Mucosa of descending colon (tissue), 3 donors: Measurements from ENCODE around the gene DLEC1. TPM values are rescaled to one million over a fixed set of nuclear protein-coding genes. Genes with fewer than 3 reads are reported as not detected.

ENCODE experiments used
- ATAC-seq: fragments of 200-7000 bp; cut with Tn5 transposase; one replicate; pipeline ENCODE4 v1.9.1; 2020; ENCODE audit warnings: mild to moderate bottlenecking, moderate library complexity
- DNase-seq, 3 donors: peaks; one replicate each; pipeline ENCODE4 v3.0.0-alpha.2; 2020
- H3K36me3 ChIP-seq: fragments of 200-600 bp; one replicate; pipeline ENCODE4 v1.8.0; 2021; ENCODE audit warnings: low read depth, mild to moderate bottlenecking
- H3K4me1 ChIP-seq: fragments of 200-600 bp; one replicate; pipeline ENCODE4 v1.8.0; 2021; ENCODE audit warnings: low read depth, mild to moderate bottlenecking
- H3K4me3 ChIP-seq: fragments of 200-600 bp; one replicate; pipeline ENCODE4 v1.8.0; 2021; ENCODE audit warnings: mild to moderate bottlenecking
- H3K9me3 ChIP-seq: fragments of 200-600 bp; one replicate; pipeline ENCODE4 v1.8.0; 2021; ENCODE audit warnings: mild to moderate bottlenecking
- CTCF ChIP-seq: fragments of 200-600 bp; IDR thresholded peaks from one replicate; pipeline ENCODE4 v1.8.0; 2022; ENCODE audit warnings: antibody characterized with exemption, mild to moderate bottlenecking
- intact Hi-C, 2 donors: fragments of 100-400 bp; cut with DNase I in 1 of 2; cut with micrococcal nuclease in 1 of 2; formaldehyde crosslinking; loops; one replicate each; pipeline versions ENCODE4 v1.11.0 to v1.11.1; 2022; cut with DNase I, micrococcal nuclease
- total RNA-seq, 3 donors: library from RNA; stranded (reverse); fragmentation: NEBNext Ultra II Directional in 2 of 3; extraction: Animal tissue kit (Norgen Biotek cat#: 25700) in 2 of 3; gene quantifications; one replicate each; pipeline versions ENCODE4 v1.2.1 to v1.2.4, GENCODE V29; 2021 to 2023
- donor health status: DM: no; HTN: no; CAD: no; lungs with moderate emphysema.
- donor health status: DM: no; HTN: no; CAD: no.
- donor health status: DM: no; HTN: yes; CAD: no.

Gene DLEC1
- total RNA-seq, 3 donors from 2014 or later: 0.73 to 1.7 (median 1.5) TPM

GRCh38 chr3:37991823-37992222 lies 47.2 kb upstream of the DLEC1 start:
- no peak overlapping the region for H3K4me3 ChIP-seq
- no peak for ATAC-seq

GRCh38 chr3:37992271-37993066 lies 46.5 kb upstream of the DLEC1 start:
- peaks cover 38% of the 10 kb centered on the region for H3K4me1 ChIP-seq
- no peak overlapping the region for H3K4me3 ChIP-seq
- H3K36me3 ChIP-seq: no peaks in the 10 kb centered on the region
- DNase-seq (peak; percentile 65 to 86 (median 78)), ATAC-seq (peak; percentile 68)
- no peak for TF ChIP-seq CTCF
- intact Hi-C loops: no loop called here
- H3K9me3 ChIP-seq: no peaks in the 10 kb centered on the region

More at GRCh38 chr3:37991823-37992222, 47.2 kb upstream of the DLEC1 start:
- peak in 2 of 3 donors; percentile 46 to 56 for DNase-seq
- intact Hi-C loops: no loop called here
- Histone ChIP-seq H3K9me3 (no peaks in the 10 kb centered on the region), H3K4me1 (peaks cover 36% of the 10 kb centered on the region), H3K36me3 (no peaks in the 10 kb centered on the region)
- TF ChIP-seq CTCF: no peak

GRCh38 chr3:37993067-37993455 lies 45.9 kb upstream of the DLEC1 start:
- no peaks in the 10 kb centered on the region for H3K9me3 ChIP-seq
- H3K4me1 ChIP-seq: peaks cover 37% of the 10 kb centered on the region
- no peak for ATAC-seq
- peak in 2 of 3 donors; percentile 14 to 41 for DNase-seq
- no peaks in the 10 kb centered on the region for H3K36me3 ChIP-seq
- TF ChIP-seq CTCF: no peak
- no peak overlapping the region for H3K4me3 ChIP-seq
- intact Hi-C loops: no loop called here

- intact Hi-C loops: no loop called here
- Histone ChIP-seq H3K4me1 (peaks cover 41% of the 10 kb centered on the region), H3K4me3 (no peak overlapping the region), H3K36me3 (no peaks in the 10 kb centered on the region), H3K9me3 (no peaks in the 10 kb centered on the region)
- no peak for TF ChIP-seq CTCF
- DNase-seq (no peak), ATAC-seq (no peak)
These were observed 45.6 kb upstream of the DLEC1 start for GRCh38 chr3:37993460-37993819.

GRCh38 chr3:37993820-37994638 lies 45.0 kb upstream of the DLEC1 start:
- H3K36me3 ChIP-seq: no peaks in the 10 kb centered on the region
- ATAC-seq: peak; percentile 14
- intact Hi-C loops: no loop called here
- no peaks in the 10 kb centered on the region for H3K9me3 ChIP-seq
- TF ChIP-seq CTCF: no peak
- peak; percentile 71 to 90 (median 83) for DNase-seq
- peaks cover 43% of the 10 kb centered on the region for H3K4me1 ChIP-seq
- H3K4me3 ChIP-seq: peak overlapping the region; percentile 10
